ENCODE results near the gene CSMD2.

- TF ChIP-seq CTCF (conservative IDR thresholded peaks at IDR 0.05; ENCODE audit: low read length) (no peak), EZH2phosphoT487 (IDR thresholded peaks at IDR 0.05; ENCODE audit: borderline replicate concordance) (no peak)
Observed at GRCh38 chr1:33810571-33810970, 354.5 kb downstream of the CSMD2 start.
